Endothelial cell of umbilical vein (primary cell): Measurements from ENCODE around the gene HINT1. TPM values are rescaled to one million over a fixed set of nuclear protein-coding genes. Genes with fewer than 3 reads are reported as not detected.

Experiments used
- BruUV-seq: library from RNA; stranded (reverse); fragments of 400-500 nt; replicated peaks from 2 replicates; lab custom pipeline; 2021; lab: Mats Ljungman, UMichigan
- CTCF ChIA-PET: fragments of 300-600, 350-600 bp; sonication (Branson Sonifier 250); formaldehyde crosslinking; loops from one replicate; lab custom pipeline; 2021; ENCODE audit warnings: antibody characterized with exemption, inconsistent platforms; lab: Charles Lee
- POLR2A ChIA-PET: fragments of 300-600, 350-600 bp; sonication (Branson Sonifier 250); formaldehyde crosslinking; loops from one replicate; lab custom pipeline; 2021; ENCODE audit warnings: antibody characterized with exemption, inconsistent platforms; lab: Charles Lee
- DNase-seq: peaks from one replicate; pipeline ENCODE4 v3.0.0-alpha.2; 2011; ENCODE audit warnings: low read depth, low spot score
- FAIRE-seq: peaks from 2 replicates; lab custom pipeline; 2011; peaks lifted over from hg19 to GRCh38; lab: Jason Lieb, UNC
- H2AFZ ChIP-seq: 2 replicates; pipeline ENCODE4 v1.6.0; 2012; ENCODE audit warnings: low read depth, low read length, control low read depth, inconsistent platforms
- H3K27ac ChIP-seq: 2 replicates; pipeline ENCODE4 v1.5.1; 2011; ENCODE audit warnings: low read depth, mild to moderate bottlenecking, control low read depth, low read length, moderate library complexity; ENCODE audit not compliant: insufficient read depth
- H3K27me3 ChIP-seq, 2 experiments: 2 replicates each; pipeline versions ENCODE4 v1.6.0 to v1.6.1; 2011; ENCODE audit warnings: low read length in 2 of 2, mixed read lengths in 1 of 2; ENCODE audit not compliant: control insufficient read depth in 2 of 2, insufficient read depth in 2 of 2
- H3K36me3 ChIP-seq, 2 experiments: 2 replicates in 1 of 2; 3 replicates in 1 of 2; pipeline ENCODE4 v1.5.1; 2011; ENCODE audit warnings: low read length in 2 of 2, mild to moderate bottlenecking in 1 of 2, moderate library complexity in 1 of 2; ENCODE audit not compliant: control insufficient read depth in 2 of 2, insufficient read depth in 2 of 2; ENCODE audit errors: extremely low read depth in 1 of 2
- H3K4me1 ChIP-seq: 3 replicates; pipeline ENCODE4 v1.5.1; 2011; ENCODE audit warnings: mild to moderate bottlenecking, low read length; ENCODE audit not compliant: control insufficient read depth, insufficient read depth; ENCODE audit errors: extremely low read depth
- H3K4me2 ChIP-seq: 2 replicates; pipeline ENCODE4 v1.6.1; 2011; ENCODE audit warnings: low read length, control low read depth, mixed read lengths; ENCODE audit not compliant: insufficient read depth
- H3K4me3 ChIP-seq, 3 experiments: fragments of 200-600 bp in 1 of 3; sonication (generic), shearing (Covaris generic) in 1 of 3; replicated peaks in 1 of 3; 2 replicates each; pipeline ENCODE4 v1.5.1; 2011 to 2016; ENCODE audit warnings: control low read depth in 3 of 3, low read length in 3 of 3, mild to moderate bottlenecking in 2 of 3, inconsistent platforms in 1 of 3, low read depth in 1 of 3, moderate library complexity in 1 of 3; ENCODE audit not compliant: insufficient read depth in 1 of 3
- H3K79me2 ChIP-seq: 2 replicates; pipeline ENCODE4 v1.6.0; 2012; ENCODE audit warnings: low read length, inconsistent platforms; ENCODE audit not compliant: control insufficient read depth, insufficient read depth
- H3K9ac ChIP-seq: replicated peaks from 2 replicates; pipeline ENCODE3; 2011; ENCODE audit warnings: low read length, control low read depth; ENCODE audit not compliant: insufficient read depth; ENCODE audit errors: extremely low read depth
- H3K9me1 ChIP-seq: replicated peaks from 3 replicates; pipeline ENCODE4 v1.6.0; 2011; ENCODE audit warnings: mild to moderate bottlenecking, low read length; ENCODE audit not compliant: control insufficient read depth, insufficient read depth; ENCODE audit errors: extremely low read depth
- H3K9me3 ChIP-seq: replicated peaks from 2 replicates; pipeline ENCODE4 v1.5.1; 2012; ENCODE audit warnings: low read length, inconsistent platforms; ENCODE audit not compliant: control insufficient read depth, insufficient read depth
- H4K20me1 ChIP-seq: replicated peaks from 2 replicates; pipeline ENCODE3; 2011; ENCODE audit warnings: mild to moderate bottlenecking, low read length; ENCODE audit not compliant: control insufficient read depth, insufficient read depth; ENCODE audit errors: extremely low read depth
- EZH2 ChIP-seq: IDR thresholded peaks from 2 replicates; pipeline ENCODE4 v1.6.1; 2012; ENCODE audit warnings: borderline replicate concordance, low read depth, mild to moderate bottlenecking, moderate library complexity, low read length, inconsistent platforms; ENCODE audit not compliant: severe bottlenecking
- FOS ChIP-seq: IDR thresholded peaks from 2 replicates; pipeline ENCODE4 v1.6.1; 2011; ENCODE audit warnings: mild to moderate bottlenecking, low read length, moderate library complexity, borderline replicate concordance; ENCODE audit not compliant: insufficient read depth
- GATA2 ChIP-seq: IDR thresholded peaks from 2 replicates; pipeline ENCODE4 v1.7.0; 2011; ENCODE audit warnings: low read depth, mild to moderate bottlenecking, moderate library complexity, mixed read lengths, low read length; ENCODE audit not compliant: insufficient read length, insufficient read depth
- JUN ChIP-seq: IDR thresholded peaks from 2 replicates; pipeline ENCODE4 v1.6.1; 2011; ENCODE audit warnings: borderline replicate concordance, low read depth; ENCODE audit not compliant: insufficient read length, insufficient read depth
- MYC ChIP-seq: IDR thresholded peaks from one replicate; pipeline ENCODE4 v1.6.1; 2011; ENCODE audit warnings: mild to moderate bottlenecking, low read depth, low read length
- POLR2A ChIP-seq: IDR thresholded peaks from 2 replicates; pipeline ENCODE4 v1.6.1; 2012; ENCODE audit warnings: low read depth, mild to moderate bottlenecking, control low read depth, low read length
- POLR2AphosphoS5 ChIP-seq: IDR thresholded peaks from 2 replicates; pipeline ENCODE4 v1.6.1; 2012; ENCODE audit warnings: low read depth, mild to moderate bottlenecking, control low read depth, low read length, moderate library complexity; ENCODE audit not compliant: insufficient read depth
- dilution Hi-C: fragments of 300-500 bp; cut with MboI; formaldehyde crosslinking; loops from one replicate; pipeline ENCODE4 v1.15.0; 2019; ENCODE audit warnings: low sequenced_read_pairs; ENCODE audit not compliant: extremely low pct_ligation_motif_present
- intact Hi-C: fragments of 100-400 bp; cut with micrococcal nuclease; formaldehyde crosslinking; loops from one replicate; pipeline ENCODE4 v1.10.0; 2022
- polyA plus RNA-seq, 4 experiments: library from polyadenylated mRNA; depleted of rRNA in 3 of 4; stranded (reverse) in 3 of 4; unstranded in 1 of 4; fragments of >200 nt; gene quantifications; 2 replicates each; pipeline versions ENCODE4 v1.2.1 to v1.2.3, GENCODE V29; 2011 to 2012; ENCODE audit warnings: missing spikeins in 1 of 4
- total RNA-seq: library from RNA; stranded (reverse); gene quantifications from 2 replicates; pipeline ENCODE4 v1.2.3, GENCODE V29; 2021
- TF ChIP-seq, protein P1 (sequence below), 2 donors: IDR thresholded peaks; 1 replicate in 1 of 2; 2 replicates in 1 of 2; pipeline ENCODE4 v1.5.1; 2011; ENCODE audit warnings: low read length in 2 of 2, mild to moderate bottlenecking in 2 of 2, moderate library complexity in 2 of 2, control low read depth in 1 of 2, inconsistent platforms in 1 of 2, low read depth in 1 of 2; ENCODE audit not compliant: insufficient read depth in 1 of 2; ENCODE audit errors: extremely low read depth in 1 of 2
- TF ChIP-seq, protein P2 (sequence below): IDR thresholded peaks from 2 replicates; pipeline ENCODE4 v1.6.1; 2011; ENCODE audit not compliant: insufficient read depth, insufficient read length

The HINT1 gene
- total and polyA plus RNA-seq, 2 donors (not counting 3 experiments of a cell fraction or from before 2014, with no cell fraction given), result 221 to 423 TPM

DNA sequence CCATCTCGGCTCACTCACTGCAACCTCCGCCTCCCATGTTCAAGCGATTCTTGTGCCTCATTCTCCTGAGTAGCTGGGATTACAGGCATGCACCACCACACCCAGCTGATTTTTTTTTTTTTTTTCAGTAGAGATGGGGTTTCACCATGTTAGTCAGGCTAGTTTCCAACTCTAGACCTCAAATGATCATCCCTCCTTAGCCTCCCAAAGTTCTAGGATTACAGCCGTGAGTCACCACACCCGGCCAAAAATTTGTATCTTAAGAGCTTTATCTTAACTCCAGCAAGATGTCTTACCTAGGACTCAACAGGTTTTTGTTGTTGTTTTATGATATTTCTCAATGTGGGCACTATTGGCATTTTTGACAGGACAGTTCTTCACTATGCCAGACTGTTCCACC, 33.6 kb upstream of the HINT1 start:
- CTCF ChIA-PET, result no interaction called here
- no peaks in the 10 kb centered on the region for H3K36me3 ChIP-seq
- intact Hi-C loops, result no loop called here
- H3K79me2 ChIP-seq, result no peaks in the 10 kb centered on the region
- TF ChIP-seq MYC (no peak), POLR2A (no peak), JUN (no peak), EZH2 (no peak), FOS (no peak), POLR2AphosphoS5 (no peak), GATA2 (no peak)
- TF ChIP-seq, protein P1, sequence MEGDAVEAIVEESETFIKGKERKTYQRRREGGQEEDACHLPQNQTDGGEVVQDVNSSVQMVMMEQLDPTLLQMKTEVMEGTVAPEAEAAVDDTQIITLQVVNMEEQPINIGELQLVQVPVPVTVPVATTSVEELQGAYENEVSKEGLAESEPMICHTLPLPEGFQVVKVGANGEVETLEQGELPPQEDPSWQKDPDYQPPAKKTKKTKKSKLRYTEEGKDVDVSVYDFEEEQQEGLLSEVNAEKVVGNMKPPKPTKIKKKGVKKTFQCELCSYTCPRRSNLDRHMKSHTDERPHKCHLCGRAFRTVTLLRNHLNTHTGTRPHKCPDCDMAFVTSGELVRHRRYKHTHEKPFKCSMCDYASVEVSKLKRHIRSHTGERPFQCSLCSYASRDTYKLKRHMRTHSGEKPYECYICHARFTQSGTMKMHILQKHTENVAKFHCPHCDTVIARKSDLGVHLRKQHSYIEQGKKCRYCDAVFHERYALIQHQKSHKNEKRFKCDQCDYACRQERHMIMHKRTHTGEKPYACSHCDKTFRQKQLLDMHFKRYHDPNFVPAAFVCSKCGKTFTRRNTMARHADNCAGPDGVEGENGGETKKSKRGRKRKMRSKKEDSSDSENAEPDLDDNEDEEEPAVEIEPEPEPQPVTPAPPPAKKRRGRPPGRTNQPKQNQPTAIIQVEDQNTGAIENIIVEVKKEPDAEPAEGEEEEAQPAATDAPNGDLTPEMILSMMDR (IDR thresholded peaks at IDR 0.05; ENCODE audit: extremely low read depth in 1 of 2, insufficient read depth in 1 of 2, low read depth in 1 of 2, low read length in 2 of 2), result no peak
- TF ChIP-seq, protein P2, sequence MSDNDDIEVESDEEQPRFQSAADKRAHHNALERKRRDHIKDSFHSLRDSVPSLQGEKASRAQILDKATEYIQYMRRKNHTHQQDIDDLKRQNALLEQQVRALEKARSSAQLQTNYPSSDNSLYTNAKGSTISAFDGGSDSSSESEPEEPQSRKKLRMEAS, result no peak
- H3K4me1 ChIP-seq, result no peaks in the 10 kb centered on the region
- H3K9me3 ChIP-seq, result no peaks in the 10 kb centered on the region
- H3K4me3 ChIP-seq, result no peak overlapping the region
- FAIRE-seq (no peak), DNase-seq (no peak)
- no peaks in the 10 kb centered on the region for H3K27me3 ChIP-seq
- H3K27ac ChIP-seq, result no peak overlapping the region
- BruUV-seq, result no TSS peak
- no peak overlapping the region for H3K9ac ChIP-seq
- dilution Hi-C loops, result no loop called here
- H2AFZ ChIP-seq, result no peak overlapping the region
- H4K20me1 ChIP-seq, result no peaks in the 10 kb centered on the region
- H3K9me1 ChIP-seq, result peaks cover 2% of the 10 kb centered on the region
- POLR2A ChIA-PET, result no interaction called here
- no peak overlapping the region for H3K4me2 ChIP-seq
